NCI-H2171 (cell line): ENCODE data around the gene NUDT13.
A peak's percentile ranks its signal among the peaks of the same experiment; 100 is the strongest.

Source experiments
- DNase-seq: peaks from one replicate; lab custom pipeline; 2025; lab: John Stamatoyannopoulos, UW

The NUDT13 gene

DNA sequence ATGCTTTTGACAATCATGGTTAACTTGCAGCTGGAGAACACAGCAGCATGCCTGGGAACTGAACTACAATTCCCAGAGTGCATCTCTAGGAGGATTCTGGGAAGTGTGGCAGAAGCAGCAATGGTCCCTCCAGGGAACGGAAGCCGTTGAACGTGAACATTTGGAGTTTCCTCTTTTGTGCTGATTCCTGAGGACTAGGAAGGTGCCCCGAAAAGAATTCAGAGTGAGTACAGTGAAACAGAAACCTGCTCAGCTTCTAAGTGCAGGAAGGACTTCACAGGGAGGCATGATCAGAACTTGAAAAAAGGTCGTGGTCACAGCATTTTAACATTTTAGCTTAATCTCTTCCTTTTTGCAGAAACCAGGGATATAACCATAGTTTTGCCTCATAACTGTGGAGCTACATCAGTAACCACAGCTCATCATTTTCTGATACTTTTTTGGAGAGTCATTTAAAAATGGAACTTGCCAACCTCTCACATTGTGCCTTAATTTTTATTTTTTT lies at the start of gene NUDT13:
Gene NUDT13 (plus strand): TSS at position 111 of the 505 bp plus-strand sequence. CDS start 3,911 bp downstream, outside the sequence.
- DNase-seq: no peak

- peak; percentile 4 for DNase-seq
These were observed 49.3 kb upstream of the NUDT13 start for GRCh38 chr10:73060738-73061635.

DNA sequence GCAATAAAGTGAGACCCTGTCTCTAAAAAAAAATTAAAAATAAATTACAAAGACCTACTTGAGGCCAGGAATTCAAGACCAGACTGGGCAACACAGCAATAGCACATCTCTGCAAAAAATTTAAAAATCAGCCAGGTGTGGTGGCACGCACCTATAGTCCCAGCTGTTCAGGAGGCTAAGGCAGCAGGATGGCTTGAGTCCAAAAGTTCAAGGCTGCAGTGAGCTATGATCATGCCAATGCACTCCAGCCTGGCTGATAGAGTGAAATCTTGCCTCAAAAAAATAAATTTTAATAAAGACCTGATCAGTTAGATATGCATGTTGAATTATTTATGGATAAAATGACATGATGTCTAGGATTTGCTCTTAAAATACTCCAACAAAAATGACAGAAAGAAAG lies 48.5 kb upstream of the NUDT13 start:
- no peak for DNase-seq

DNA sequence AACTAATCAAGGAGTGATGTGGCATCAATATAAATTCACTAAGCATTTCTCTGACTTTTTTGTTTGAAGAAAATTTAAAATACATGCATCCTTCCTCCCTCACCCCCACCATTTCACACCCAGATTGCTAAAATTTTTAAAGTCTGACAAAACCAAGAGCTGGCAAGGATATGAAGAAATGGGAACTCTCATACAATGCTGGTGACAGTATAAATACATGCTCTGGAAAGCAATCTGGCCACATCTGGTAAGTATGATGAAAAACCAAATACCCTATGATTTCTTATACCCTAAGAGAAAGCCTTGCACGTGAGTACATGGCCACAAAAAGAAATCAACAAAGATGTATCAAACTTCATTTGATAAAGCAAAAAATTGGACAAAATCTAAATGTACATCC lies 44.8 kb upstream of the NUDT13 start:
- DNase-seq: no peak

DNA sequence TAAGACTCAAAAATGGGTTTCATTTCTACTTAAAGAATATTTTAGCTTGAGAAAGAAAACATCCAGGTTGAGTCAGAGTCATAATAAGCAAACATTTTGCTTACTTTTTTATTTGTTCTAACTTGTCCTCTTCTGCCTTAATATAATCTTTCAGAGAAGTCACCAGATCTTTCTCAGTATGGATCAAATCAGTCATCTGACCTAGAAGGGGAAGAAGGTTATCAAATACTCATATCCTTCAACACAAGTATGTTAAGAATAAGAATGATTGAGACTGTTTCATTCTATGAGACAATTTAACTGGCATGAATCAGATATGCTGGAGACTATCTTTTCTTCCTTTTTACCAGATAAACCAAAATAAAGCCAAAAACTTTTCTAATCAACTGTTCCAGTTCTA lies 36.6 kb upstream of the NUDT13 start:
- DNase-seq: no peak

DNA sequence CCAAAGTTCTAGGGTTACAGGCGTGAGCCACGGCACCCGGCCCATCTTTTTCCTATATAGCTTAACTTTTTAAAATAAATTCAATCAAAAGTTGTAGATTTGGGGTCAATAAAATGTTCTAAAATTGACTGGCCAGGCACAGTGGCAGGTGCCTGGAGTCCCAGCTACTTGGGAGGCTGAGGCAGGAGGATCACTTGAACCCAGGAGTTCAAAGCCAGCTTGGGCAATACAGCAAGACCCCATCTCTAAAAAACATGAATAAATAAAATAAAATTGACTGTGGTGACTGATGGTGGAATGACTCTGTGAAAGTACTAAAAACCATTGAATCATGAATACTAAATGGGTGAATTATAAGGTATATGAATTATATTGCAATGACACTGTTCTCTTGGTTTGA lies 34.4 kb upstream of the NUDT13 start:
- DNase-seq: no peak

DNA sequence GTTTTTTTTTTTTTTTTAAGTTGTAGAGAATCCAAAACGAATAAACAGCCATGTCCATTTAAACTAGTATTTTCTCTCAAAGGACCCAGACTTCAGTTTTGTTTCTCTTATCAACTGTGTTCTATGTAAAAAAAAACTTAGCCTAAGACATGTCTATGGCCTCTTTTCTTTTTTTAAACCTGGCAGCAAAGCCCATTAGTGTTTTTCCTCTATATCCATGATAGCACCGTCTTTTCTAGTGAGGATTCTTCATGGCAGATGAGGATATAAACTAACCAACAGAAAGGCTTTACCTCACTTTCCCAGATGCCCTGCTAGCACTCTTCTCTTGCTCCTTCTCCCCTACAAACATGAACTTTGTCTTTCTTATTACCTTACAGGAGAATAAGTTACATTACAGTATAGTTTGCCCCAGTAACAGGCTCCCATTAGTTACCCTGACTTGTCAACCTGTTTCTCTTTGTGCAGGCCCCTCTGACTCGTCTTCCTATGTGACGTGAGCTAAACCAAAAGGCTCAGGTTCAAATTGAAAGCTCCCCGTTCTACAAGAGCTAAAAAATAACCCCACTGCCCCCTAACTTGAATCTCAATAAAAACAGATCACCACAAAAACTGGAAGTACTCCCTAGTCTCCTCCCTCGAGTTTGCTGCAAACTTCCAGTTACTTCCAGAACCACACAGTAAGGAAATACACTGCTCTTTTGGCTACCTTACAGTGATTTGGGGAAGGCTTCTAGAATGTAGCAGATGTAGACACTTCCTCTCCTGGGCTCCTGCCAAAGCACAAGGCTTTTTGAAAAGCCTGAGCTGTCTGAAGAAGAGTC lies 33.7 kb upstream of the NUDT13 start:
- DNase-seq: no peak

DNA sequence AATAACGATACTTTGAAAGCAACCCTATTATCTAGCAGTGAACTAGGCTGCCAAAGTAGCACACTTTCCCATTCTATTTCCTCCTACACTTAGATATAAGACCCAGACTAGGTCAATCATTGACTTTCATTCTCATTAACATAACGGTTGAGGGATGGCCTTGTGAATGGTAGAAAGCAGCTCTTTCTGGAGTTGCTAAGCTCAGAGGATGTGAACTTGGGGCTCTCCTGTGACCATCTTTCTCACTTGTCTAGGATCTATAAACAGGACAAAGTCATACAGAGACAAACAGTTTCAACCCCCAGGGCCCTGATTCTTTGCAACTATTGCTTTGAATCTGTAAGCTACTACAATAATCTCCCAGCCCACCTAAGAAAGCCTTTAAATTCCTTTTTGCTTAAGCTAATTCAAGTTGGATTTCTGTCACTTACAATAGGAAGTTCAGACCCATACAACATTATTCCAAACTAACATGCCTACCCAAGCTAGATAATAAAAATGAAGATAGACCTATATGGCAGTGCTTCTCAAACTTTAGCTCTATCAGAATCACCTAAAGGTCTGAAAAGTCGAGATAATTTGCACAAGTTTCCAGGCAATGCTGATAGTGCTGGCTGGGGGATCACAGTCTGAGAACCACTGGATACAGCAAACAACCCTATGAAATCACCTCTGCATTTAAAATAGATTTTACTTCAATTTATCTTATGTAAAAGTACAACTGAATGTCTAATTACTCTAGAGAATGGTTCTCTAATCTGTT lies 30.3 kb upstream of the NUDT13 start:
- DNase-seq: no peak

- DNase-seq: no peak
These were observed 27.0 kb upstream of the NUDT13 start for GRCh38 chr10:73083221-73083620.

DNA sequence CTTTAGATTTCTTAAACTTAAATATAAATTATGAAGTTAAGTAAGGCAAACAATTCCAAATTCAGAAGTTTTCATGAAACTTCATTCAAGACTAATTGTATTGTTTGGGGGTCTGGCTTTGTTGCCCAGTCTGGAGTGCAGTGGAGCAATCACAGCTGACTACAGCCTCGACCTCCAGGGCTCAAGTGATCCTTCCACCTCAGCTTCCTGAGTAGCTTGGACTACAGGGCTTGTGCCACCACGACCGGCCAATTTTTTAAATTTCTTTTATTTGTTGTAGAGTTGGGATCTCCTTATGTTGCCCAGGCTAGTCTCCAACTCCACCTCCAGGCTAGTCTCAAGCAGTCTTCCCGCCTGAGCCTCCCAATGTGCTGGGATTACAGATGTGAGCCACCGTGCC lies 26.0 kb upstream of the NUDT13 start:
- no peak for DNase-seq

DNA sequence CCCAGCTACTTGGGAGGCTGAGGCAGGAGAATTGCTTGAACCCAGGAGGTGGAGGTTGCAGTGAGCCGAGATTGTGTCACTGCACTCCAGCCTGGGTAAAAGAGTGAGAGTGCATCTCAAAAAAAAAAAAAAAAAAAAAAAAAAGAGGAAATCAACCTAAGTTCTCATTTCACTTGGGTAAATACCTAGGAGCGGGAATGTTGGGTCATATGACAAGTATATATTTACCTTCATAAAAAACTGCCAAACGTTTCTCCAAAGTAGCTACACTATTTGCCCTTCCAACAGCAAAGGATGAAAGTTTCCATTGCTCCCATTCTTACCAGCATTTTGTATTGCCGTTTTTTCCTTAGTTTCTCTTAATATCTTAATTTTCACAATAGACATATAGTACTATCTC lies 23.4 kb upstream of the NUDT13 start:
- no peak for DNase-seq

DNA sequence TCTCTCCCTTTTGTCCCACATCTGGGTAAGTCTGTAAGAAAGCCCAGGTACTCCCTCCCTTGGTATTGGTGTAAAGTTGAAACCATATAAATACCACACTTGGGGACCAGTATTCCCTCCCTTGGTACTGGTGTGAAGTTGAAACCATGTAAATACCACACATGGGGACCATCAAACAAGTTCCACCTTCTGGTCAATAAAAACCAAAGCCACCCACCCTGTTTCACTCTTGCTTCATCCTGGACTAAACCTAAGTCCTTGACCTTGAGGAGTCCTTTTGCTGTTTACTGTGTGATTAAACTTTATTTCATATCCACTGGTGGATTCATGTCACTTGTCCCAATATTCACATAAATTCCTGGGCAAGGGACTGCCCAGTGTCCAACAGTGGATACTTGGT lies 22.0 kb upstream of the NUDT13 start:
- DNase-seq: no peak

GRCh38 chr10:73092830-73093229 lies 17.4 kb upstream of the NUDT13 start:
- DNase-seq: no peak

DNA sequence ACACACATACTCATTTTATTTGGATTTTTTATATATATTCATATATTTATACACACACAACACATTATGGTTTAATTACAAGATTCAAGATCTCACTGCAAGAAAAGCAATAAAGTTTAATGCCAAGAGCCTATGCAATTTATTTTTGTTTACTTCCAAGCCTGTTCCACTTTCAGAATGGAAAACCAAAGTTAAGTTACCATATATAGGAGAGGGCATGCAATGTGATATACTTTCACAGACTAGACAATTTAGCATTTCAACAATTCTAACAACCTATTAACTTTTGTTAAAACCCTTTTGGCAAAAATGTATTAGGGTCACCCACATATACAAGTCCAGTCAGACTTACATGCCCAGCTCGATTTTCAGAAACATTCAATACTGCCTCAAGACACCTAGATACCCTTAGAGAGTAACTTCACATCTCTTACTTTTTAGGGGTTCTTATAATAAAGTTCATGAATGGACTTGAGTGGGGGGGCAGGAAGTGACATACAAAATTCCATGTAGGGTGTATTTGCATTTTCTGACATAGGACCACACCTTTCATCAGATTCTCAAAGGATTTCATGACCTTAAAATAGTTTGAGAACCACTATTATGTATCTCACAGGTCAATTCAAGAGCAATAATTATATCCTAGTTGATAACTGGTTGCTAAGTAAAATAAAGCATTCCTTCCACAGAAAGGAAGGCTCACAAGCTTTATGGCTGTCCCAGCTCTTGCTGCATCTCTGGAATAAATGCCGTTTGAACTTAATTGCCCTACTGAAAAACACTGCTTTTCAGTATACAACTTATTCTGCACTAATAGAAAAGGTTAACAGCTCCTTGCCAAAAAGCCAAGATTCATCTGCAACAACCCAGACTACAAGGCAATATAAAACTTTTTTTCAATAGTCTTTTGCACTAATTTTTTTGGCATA lies 16.1 kb upstream of the NUDT13 start:
- DNase-seq: no peak

DNA sequence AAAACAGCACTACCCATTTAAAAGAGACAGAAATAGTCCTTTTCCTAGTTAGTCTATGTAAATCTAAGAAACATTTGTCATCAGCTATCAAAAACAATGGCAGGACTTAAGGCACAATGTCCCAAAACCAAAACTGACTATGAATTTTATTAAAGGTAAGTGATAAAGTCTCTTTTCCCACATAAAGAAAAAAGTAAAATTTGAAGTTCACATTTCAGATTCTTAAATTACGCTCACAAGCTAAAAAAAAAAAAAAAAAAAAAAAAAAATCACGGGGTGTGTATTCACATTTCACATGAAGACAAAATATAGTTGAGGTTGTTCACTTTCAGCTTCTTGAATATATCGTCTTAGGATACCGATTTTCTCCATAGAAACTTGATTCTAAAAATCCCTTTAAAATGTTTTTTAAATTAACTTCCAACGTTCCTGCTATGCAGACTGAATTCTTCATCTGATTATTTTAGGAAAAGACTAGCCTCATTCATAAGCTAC lies 15.2 kb upstream of the NUDT13 start:
- no peak for DNase-seq

- no peak for DNase-seq
These were observed 14.7 kb upstream of the NUDT13 start for GRCh38 chr10:73095481-73096021.

DNA sequence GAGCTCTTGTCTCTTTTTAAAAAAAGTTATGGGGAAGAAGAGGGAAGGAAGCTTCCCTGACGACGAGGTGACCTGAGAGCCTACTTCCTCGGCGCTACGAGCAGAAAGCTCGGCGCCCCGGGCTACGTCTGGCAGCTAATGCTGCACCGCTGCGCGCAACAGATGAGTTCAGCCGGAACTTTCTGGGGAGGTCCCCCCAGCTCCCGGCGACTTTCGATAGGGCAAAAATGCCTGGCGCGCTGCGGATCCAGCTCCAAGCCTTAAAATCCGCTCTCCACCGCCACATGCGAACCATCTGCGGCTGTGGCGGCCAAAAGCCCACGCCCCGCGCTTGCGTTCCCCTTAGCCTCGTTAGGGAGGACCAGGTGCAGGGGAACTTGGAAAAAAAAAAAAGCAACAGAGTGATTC lies 14.2 kb upstream of the NUDT13 start:
- DNase-seq: peak; percentile 14

DNA sequence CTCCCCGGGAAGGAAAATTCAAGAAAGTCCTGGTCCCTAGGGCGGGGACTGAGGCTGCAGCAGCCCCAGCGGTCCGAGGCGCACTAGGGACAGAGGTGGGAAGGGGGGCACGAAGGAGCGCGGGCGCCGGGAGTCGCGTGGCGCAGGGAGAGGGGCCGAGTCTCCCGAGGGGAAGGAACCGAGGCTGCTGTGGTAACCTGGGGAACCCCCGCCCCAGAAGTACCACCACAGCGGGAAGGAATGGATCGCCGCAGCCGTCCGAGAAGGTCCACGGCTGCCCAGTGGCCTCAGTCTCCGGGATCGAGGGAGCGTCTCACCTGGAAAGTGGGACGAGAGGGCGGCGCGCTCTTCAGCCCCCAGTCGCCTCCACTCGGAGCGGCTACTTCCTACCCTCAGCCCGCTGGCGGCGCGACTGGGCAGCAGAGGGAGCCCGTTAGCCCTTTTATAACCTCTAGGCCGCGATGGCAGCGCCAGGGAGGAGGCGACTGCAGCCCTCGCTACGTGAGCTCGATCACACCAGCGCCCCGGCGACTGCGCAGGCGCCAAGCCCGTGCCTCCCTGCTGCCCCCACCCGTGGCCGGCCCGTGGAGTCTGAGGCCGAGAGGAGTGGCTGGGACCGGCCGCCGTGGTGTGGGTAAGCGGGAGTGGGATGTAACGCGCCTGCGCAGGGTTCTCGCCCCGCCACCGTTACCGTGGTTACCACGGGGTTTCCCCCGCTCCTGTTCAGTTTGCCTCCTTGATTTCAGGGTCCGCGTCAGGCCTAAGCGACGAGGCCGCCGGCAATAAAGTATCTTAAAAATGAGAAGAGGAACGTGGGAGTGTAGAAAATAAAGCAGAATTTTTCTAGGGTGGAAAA lies 13.6 kb upstream of the NUDT13 start, which contains the start of gene P4HA1:
Gene P4HA1 (minus strand): TSS at position 418 of the 856 bp plus-strand sequence. CDS start 21,983 bp downstream, outside the sequence.
- DNase-seq: peak; percentile 71

DNA sequence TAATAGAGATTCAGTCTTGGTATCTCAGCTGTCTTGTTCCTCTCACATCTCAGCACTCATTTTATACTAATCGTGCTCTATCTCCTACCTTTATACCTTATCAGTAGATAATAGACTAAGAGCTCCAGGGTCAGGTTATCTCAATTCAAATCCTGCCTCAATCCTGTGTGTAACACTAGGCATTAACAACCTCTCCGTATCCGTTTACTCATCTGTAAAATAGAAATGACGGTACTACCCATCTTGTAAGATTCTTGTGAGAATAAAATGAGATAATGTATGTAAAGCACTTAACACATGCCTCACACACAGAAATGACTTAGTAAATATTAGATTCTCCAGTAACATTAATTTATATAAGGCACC lies 13.0 kb upstream of the NUDT13 start:
- no peak for DNase-seq
